HepG2 (cell line): Measurements from ENCODE around the gene MVP. TPM values are rescaled to one million over a fixed set of nuclear protein-coding genes. Genes with fewer than 3 reads are reported as not detected.

ENCODE experiments used
- DBP ChIP-seq: sonication (generic); formaldehyde crosslinking; IDR thresholded peaks from 2 replicates; pipeline ENCODE4 v1.4.0; 2020; ENCODE audit warnings: missing genetic modification reagents; ENCODE audit errors: not compliant biosample characterization
- HDAC2 ChIP-seq: sonication (generic); formaldehyde crosslinking; IDR thresholded peaks from 2 replicates; pipeline ENCODE4 v1.4.0; 2020; ENCODE audit warnings: missing genetic modification reagents
- JUND ChIP-seq: sonication (generic); formaldehyde crosslinking; IDR thresholded peaks from 2 replicates; pipeline ENCODE4 v1.8.0; 2022; ENCODE audit warnings: mild to moderate bottlenecking, missing genetic modification reagents
- NONO ChIP-seq, 2 experiments: fragments of 450-650 bp in 1 of 2; sonication (generic) in 1 of 2; formaldehyde crosslinking in 1 of 2; IDR thresholded peaks in 1 of 2; conservative IDR thresholded peaks in 1 of 2; 2 replicates each; pipeline versions ENCODE4 v1.6.1 to v1.8.0; 2017 to 2022; ENCODE audit warnings: mild to moderate bottlenecking in 1 of 2, missing genetic modification reagents in 1 of 2, moderate library complexity in 1 of 2
- NR2F6 ChIP-seq, 2 experiments: IDR thresholded peaks; 2 replicates each; pipeline ENCODE4 v1.6.1; 2016; ENCODE audit warnings: antibody characterized with exemption in 1 of 2, mild to moderate bottlenecking in 1 of 2
- SMARCC2 ChIP-seq: fragments of 450-650 bp; IDR thresholded peaks from 2 replicates; pipeline ENCODE4 v1.6.1; 2017; ENCODE audit warnings: antibody characterized with exemption, mild to moderate bottlenecking
- SMC3 ChIP-seq: IDR thresholded peaks from 2 replicates; pipeline ENCODE4 v1.6.1; 2011; ENCODE audit warnings: low read length, improper control_type of control experiment
- SOX5 ChIP-seq: IDR thresholded peaks from 2 replicates; pipeline ENCODE4 v1.6.1; 2016; ENCODE audit warnings: borderline replicate concordance
- TAF15 ChIP-seq: fragments of 200-400 bp; formaldehyde crosslinking; IDR thresholded peaks from one replicate; pipeline ENCODE4 v1.6.1; 2018; ENCODE audit warnings: mild to moderate bottlenecking, low read depth, low read length; ENCODE audit not compliant: poor library complexity, severe bottlenecking
- TBP ChIP-seq: sonication (generic); formaldehyde crosslinking; IDR thresholded peaks from 2 replicates; pipeline ENCODE4 v1.5.0; 2020; ENCODE audit warnings: missing genetic modification reagents
- ZBTB8A ChIP-seq: sonication (generic); formaldehyde crosslinking; IDR thresholded peaks from 2 replicates; pipeline ENCODE4 v1.4.0; 2020; ENCODE audit warnings: mild to moderate bottlenecking, low read depth, missing genetic modification reagents, borderline replicate concordance
- ZFAT ChIP-seq: sonication (generic); formaldehyde crosslinking; conservative IDR thresholded peaks from 2 replicates; pipeline ENCODE4 v1.8.1; 2023; ENCODE audit warnings: missing genetic modification reagents, inconsistent platforms
- ZNF253 ChIP-seq: sonication (generic); formaldehyde crosslinking; IDR thresholded peaks from 2 replicates; pipeline ENCODE4 v1.8.0; 2022; ENCODE audit warnings: mild to moderate bottlenecking, missing genetic modification reagents, borderline replicate concordance
- ZNF335 ChIP-seq: sonication (generic); formaldehyde crosslinking; IDR thresholded peaks from 2 replicates; pipeline ENCODE4 v1.4.0; 2020; ENCODE audit warnings: missing genetic modification reagents
- ZNF407 ChIP-seq: sonication (generic); formaldehyde crosslinking; IDR thresholded peaks from one replicate; pipeline ENCODE4 v1.5.1; 2020; ENCODE audit warnings: mild to moderate bottlenecking, missing genetic modification reagents; ENCODE audit errors: not compliant biosample characterization
- ZNF703 ChIP-seq: sonication (generic); formaldehyde crosslinking; IDR thresholded peaks from 2 replicates; pipeline ENCODE4 v1.5.1; 2020; ENCODE audit warnings: missing genetic modification reagents, mild to moderate bottlenecking, moderate library complexity, borderline replicate concordance
- polyA plus RNA-seq, 8 experiments: library from polyadenylated mRNA; depleted of rRNA in 3 of 8; stranded (reverse) in 7 of 8; unstranded in 1 of 8; fragments of >200 nt; fragmentation: Illumina TruSeq in 4 of 8; extraction: Trizol in 4 of 8; gene quantifications; 2 replicates each; pipeline versions ENCODE4 v1.2.1 to v1.2.3, GENCODE V29; 2011 to 2016; ENCODE audit warnings: low read depth in 4 of 8, missing spikeins in 1 of 8, mixed read lengths in 1 of 8; ENCODE audit not compliant: insufficient read depth in 1 of 8
- total RNA-seq, 5 experiments: library from RNA; depleted of rRNA; stranded (reverse); fragments of >200 nt; fragmentation: Illumina TruSeq; extraction: Trizol; gene quantifications; 2 replicates each; pipeline ENCODE4 v1.2.3, GENCODE V29; 2016; ENCODE audit warnings: low read depth in 1 of 5
- TF ChIP-seq, protein P1 (sequence below): IDR thresholded peaks from 2 replicates; pipeline ENCODE4 v1.6.1; 2016; ENCODE audit warnings: low read depth
- TF ChIP-seq, protein P2 (sequence below): sonication (generic); formaldehyde crosslinking; IDR thresholded peaks from 2 replicates; pipeline ENCODE4 v1.4.0; 2020; ENCODE audit warnings: missing genetic modification reagents
- TF ChIP-seq, protein P3 (sequence below): sonication (generic); formaldehyde crosslinking; IDR thresholded peaks from 2 replicates; pipeline ENCODE4 v1.8.1; 2023; ENCODE audit warnings: mild to moderate bottlenecking, missing genetic modification reagents

The MVP gene
- total and polyA plus RNA-seq, 2 of the 13 experiments (the other 11 are each of a cell fraction or from before 2014, with no cell fraction given), result 22.9 to 43.5 TPM

DNA sequence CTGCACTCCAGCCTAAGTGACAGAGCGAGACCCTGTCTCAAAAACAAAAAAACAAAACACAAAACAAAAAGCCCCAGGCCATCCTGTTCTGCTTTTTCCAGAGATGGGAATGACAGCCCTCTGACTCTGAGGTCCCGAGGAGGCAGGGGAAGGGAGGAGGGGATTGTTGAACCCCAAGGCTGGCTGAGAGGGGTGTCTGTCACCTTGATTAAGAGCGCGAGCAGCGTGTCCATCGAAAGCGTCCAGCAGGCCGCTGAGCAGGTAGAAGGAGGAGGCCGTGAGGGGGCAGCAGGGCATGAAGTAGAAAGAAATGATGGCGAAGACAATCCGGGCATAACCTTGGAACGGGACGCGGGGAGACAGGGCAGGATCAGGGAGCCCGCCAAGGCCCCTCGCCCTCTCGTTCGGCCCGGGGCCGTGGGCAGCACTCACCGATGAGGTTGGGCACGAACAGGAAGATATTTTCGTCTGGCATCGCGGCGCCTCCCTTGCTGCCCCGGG, 42.2 kb downstream of the MVP start (continued):
- TF ChIP-seq, protein P1, sequence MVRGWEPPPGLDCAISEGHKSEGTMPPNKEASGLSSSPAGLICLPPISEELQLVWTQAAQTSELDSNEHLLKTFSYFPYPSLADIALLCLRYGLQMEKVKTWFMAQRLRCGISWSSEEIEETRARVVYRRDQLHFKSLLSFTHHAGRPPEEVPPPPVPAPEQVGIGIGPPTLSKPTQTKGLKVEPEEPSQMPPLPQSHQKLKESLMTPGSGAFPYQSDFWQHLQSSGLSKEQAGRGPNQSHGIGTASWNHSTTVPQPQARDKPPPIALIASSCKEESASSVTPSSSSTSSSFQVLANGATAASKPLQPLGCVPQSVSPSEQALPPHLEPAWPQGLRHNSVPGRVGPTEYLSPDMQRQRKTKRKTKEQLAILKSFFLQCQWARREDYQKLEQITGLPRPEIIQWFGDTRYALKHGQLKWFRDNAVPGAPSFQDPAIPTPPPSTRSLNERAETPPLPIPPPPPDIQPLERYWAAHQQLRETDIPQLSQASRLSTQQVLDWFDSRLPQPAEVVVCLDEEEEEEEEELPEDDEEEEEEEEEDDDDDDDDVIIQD, result no peak
- TF ChIP-seq NR2F6 (IDR thresholded peaks at IDR 0.05) (no peak), NR2F6 (CRISPR knock-in tag; IDR thresholded peaks at IDR 0.05) (no peak), TAF15 (no peak), DBP (CRISPR knock-in tag) (no peak), ZBTB8A (CRISPR knock-in tag) (0 out of 2 replicates have a peak, but pooled peaks have one; percentile 4), JUND (CRISPR knock-in tag) (no peak), HDAC2 (CRISPR knock-in tag) (no peak), SOX5 (CRISPR knock-in tag) (no peak), NONO (IDR thresholded peaks at IDR 0.05) (no peak), NONO (CRISPR knock-in tag; conservative IDR thresholded peaks at IDR 0.05) (0 out of 2 replicates have a peak, but pooled peaks have one; percentile 2), SMC3 (no peak), ZNF703 (CRISPR knock-in tag) (no peak), ZNF407 (CRISPR knock-in tag) (peak; percentile 52), ZNF253 (CRISPR knock-in tag) (no peak), ZNF335 (CRISPR knock-in tag) (no peak), SMARCC2 (no peak), ZFAT (CRISPR knock-in tag) (no peak), TBP (CRISPR knock-in tag) (no peak)
- TF ChIP-seq, protein P2, sequence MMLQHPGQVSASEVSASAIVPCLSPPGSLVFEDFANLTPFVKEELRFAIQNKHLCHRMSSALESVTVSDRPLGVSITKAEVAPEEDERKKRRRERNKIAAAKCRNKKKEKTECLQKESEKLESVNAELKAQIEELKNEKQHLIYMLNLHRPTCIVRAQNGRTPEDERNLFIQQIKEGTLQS (CRISPR knock-in tag), result no peak
- TF ChIP-seq, protein P3, sequence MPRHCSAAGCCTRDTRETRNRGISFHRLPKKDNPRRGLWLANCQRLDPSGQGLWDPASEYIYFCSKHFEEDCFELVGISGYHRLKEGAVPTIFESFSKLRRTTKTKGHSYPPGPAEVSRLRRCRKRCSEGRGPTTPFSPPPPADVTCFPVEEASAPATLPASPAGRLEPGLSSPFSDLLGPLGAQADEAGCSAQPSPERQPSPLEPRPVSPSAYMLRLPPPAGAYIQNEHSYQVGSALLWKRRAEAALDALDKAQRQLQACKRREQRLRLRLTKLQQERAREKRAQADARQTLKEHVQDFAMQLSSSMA, result no peak
